RWPE2 (cell line): ENCODE measurements around the gene HSPA12A.

ENCODE experiments used
- ATAC-seq: fragments of 200-7000 bp; cut with Tn5 transposase; 3 replicates; pipeline ENCODE4 v1.9.1; 2021; ENCODE audit warnings: low read depth
- DNase-seq: peaks from one replicate; pipeline ENCODE4 v3.0.0-alpha.2; 2020; ENCODE audit warnings: low spot score
- H3K27ac ChIP-seq: fragments of 450-650 bp; 2 replicates; pipeline ENCODE4 v1.5.1; 2017; ENCODE audit warnings: mild to moderate bottlenecking; ENCODE audit not compliant: poor library complexity, severe bottlenecking
- H3K27me3 ChIP-seq: fragments of 250-450 bp; sonication (Bioruptor Pico); 2 replicates; pipeline ENCODE4 v1.5.1; 2021; ENCODE audit warnings: mild to moderate bottlenecking, moderate library complexity; ENCODE audit not compliant: insufficient read depth, poor library complexity, severe bottlenecking
- H3K36me3 ChIP-seq: fragments of 250-450 bp; sonication (Bioruptor Pico); 2 replicates; pipeline ENCODE4 v1.5.1; 2020; ENCODE audit warnings: low read depth, mild to moderate bottlenecking, moderate library complexity
- H3K4me1 ChIP-seq: fragments of 250-450 bp; sonication (Bioruptor Pico); 2 replicates; pipeline ENCODE4 v1.5.1; 2021; ENCODE audit warnings: mild to moderate bottlenecking, moderate library complexity; ENCODE audit not compliant: insufficient read depth, poor library complexity, severe bottlenecking
- H3K4me3 ChIP-seq: fragments of 250-450 bp; sonication (Bioruptor Pico); 2 replicates; pipeline ENCODE4 v1.5.1; 2021; ENCODE audit warnings: mild to moderate bottlenecking, moderate library complexity; ENCODE audit not compliant: severe bottlenecking
- H3K9me3 ChIP-seq: fragments of 250-450 bp; sonication (Bioruptor Pico); 2 replicates; pipeline ENCODE4 v1.5.1; 2021; ENCODE audit warnings: mild to moderate bottlenecking, moderate library complexity; ENCODE audit not compliant: severe bottlenecking
- TF ChIP-seq, protein P1 (sequence below): fragments of 450-650 bp; IDR thresholded peaks from one replicate; pipeline ENCODE4 v1.5.1; 2017; ENCODE audit warnings: mild to moderate bottlenecking, moderate library complexity; ENCODE audit not compliant: poor library complexity, severe bottlenecking

The HSPA12A gene

DNA sequence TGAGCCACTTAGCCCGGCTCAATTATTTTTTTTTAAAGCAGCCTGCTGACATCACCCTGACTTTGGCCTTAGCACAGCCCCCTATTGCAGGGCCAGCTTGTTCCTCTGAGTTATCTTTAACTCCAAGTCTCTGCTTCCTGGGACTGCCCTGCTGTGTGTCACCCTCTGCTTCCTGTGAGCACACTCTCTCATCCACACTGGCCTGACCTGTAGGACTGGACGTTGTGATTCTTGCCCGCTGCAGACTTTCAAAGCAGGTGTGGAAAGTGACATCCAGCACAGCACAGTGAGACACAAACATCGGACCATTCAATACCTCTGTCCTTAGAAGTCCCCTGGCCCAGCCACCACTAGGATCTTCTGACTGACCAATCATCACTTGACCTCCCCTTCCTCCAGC lies 26.4 kb upstream of the HSPA12A start:
- Histone ChIP-seq H3K27me3 (no peaks in the 10 kb centered on the region), H3K9me3 (peaks cover 4% of the 10 kb centered on the region), H3K4me1 (peaks cover 14% of the 10 kb centered on the region), H3K4me3 (no peak overlapping the region), H3K27ac (no peak overlapping the region), H3K36me3 (no peaks in the 10 kb centered on the region)
- ATAC-seq (0 out of 3 replicates have a peak, but pooled peaks have one; percentile 20), DNase-seq (no peak)
- TF ChIP-seq, protein P1, sequence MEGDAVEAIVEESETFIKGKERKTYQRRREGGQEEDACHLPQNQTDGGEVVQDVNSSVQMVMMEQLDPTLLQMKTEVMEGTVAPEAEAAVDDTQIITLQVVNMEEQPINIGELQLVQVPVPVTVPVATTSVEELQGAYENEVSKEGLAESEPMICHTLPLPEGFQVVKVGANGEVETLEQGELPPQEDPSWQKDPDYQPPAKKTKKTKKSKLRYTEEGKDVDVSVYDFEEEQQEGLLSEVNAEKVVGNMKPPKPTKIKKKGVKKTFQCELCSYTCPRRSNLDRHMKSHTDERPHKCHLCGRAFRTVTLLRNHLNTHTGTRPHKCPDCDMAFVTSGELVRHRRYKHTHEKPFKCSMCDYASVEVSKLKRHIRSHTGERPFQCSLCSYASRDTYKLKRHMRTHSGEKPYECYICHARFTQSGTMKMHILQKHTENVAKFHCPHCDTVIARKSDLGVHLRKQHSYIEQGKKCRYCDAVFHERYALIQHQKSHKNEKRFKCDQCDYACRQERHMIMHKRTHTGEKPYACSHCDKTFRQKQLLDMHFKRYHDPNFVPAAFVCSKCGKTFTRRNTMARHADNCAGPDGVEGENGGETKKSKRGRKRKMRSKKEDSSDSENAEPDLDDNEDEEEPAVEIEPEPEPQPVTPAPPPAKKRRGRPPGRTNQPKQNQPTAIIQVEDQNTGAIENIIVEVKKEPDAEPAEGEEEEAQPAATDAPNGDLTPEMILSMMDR, result no peak

DNA sequence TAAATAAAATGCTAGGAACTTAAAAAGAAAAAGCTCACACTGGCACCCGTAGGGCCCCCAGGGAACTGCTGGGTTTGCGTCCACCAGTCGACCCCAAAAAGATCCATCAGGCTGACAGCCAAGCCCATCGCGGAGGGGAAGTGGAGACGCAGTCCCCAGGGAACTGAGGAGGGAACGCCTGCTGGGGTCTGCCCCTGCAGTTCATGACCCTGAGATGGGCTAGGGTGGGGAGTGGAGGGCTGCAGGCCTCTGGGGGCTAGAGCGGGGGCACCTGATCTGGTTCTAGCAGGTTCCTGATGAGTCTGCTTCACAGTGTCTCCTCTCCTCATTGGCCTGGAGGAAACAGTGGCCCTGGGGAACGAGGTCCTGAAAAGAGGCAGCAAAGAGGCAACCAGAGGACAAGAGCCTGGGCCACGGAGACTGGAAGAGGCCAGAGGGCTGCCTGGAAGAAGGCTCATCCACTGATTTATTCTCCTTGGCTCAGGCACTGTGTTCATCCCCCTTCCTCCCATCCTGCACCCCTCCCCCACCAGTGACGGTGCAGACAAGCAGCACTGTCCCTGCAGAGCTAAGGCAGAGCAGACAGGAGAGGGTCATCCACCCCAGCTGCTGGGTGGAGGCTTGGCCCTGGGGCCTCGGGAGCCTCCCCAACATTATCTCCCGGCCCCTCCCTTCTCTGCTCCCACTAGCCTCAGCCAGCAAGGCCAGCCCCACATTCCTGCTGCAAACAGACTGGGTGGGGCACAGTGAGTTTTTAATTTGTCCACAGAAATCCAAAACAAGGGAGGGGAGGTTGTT lies 24.7 kb upstream of the HSPA12A start:
- H3K36me3 ChIP-seq, result no peaks in the 10 kb centered on the region
- no peak overlapping the region for H3K4me3 ChIP-seq
- H3K27me3 ChIP-seq, result no peaks in the 10 kb centered on the region
- H3K9me3 ChIP-seq, result peaks cover 4% of the 10 kb centered on the region
- H3K27ac ChIP-seq, result no peak overlapping the region
- ATAC-seq (peak; percentile 44), DNase-seq (no peak)
- peaks cover 12% of the 10 kb centered on the region for H3K4me1 ChIP-seq
- TF ChIP-seq, protein P1, result no peak

DNA sequence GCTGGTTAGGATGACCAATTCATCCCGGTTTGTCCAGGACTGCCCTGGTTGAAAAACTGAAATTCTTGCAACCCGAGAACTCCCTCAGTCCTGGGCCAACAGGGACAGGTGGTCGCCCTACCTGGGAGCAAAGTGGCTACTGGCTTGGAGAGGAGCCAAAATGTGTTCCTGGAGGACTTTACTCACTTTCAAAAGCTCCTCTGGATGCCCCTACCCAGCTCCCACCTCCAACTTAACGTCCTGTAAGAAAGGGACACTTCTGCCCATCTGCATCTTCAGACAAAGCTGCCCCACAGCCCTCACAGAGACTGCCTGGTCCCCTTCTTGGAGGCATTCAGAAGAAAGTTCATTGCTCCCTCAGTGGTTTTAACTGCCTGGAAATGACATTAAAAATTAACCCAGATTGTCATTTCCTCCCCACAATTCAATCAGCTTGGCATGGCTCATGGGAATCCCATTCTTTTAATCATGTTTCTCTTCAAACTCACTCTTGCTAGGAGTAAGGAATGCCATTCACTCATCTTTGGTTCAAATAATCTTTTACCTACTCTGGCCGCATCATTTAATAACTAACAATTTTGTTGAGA lies 24.0 kb upstream of the HSPA12A start:
- no peaks in the 10 kb centered on the region for H3K27me3 ChIP-seq
- peaks cover 5% of the 10 kb centered on the region for H3K4me1 ChIP-seq
- ATAC-seq, result no peak
- H3K9me3 ChIP-seq, result peaks cover 4% of the 10 kb centered on the region
- TF ChIP-seq, protein P1, result no peak
- no peak overlapping the region for H3K4me3 ChIP-seq
- no peak for DNase-seq
- H3K27ac ChIP-seq, result no peak overlapping the region
- no peaks in the 10 kb centered on the region for H3K36me3 ChIP-seq

DNA sequence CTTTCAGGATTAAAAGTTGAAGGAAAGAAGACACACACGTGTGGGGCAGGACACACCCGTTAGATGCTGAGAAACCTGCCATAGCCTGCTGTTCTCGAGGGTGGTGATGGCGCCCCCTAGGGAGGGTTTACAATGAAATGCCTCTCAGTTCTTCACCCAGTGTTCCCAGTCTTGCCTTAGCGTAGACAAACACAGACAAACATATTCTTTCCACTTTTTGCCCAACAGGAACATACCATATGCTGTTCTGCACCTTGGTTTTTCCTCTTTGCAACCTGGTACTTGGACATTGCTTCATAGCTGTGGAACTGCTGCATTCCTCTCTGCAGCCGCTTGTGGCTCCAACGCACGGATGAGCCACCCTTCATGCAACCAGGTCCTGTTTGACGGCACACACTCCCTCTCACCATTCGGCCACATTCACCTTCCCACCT lies 23.3 kb upstream of the HSPA12A start:
- Histone ChIP-seq H3K27me3 (no peaks in the 10 kb centered on the region), H3K9me3 (peaks cover 4% of the 10 kb centered on the region), H3K4me1 (no peaks in the 10 kb centered on the region), H3K36me3 (no peaks in the 10 kb centered on the region), H3K27ac (no peak overlapping the region), H3K4me3 (no peak overlapping the region)
- DNase-seq (no peak), ATAC-seq (no peak)
- TF ChIP-seq, protein P1, result no peak

DNA sequence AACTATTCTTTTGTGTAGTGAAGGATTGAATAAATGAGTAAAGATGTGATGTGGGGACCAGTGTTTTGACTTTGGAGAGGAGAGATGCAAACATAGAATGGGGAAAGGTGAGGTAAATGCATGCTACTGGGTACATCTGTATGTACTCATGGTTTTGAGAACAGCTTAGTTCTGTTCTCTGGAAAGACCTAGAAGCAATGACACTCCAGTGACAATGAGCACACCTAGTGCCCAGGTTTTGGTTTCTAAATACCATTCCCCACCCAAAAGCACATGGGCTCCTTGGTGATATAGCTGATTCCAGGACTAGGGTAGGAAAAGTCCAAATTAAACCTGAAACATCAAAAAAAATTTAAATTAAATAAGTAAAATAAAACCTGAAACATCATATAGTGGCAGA lies 22.6 kb upstream of the HSPA12A start:
- ATAC-seq (no peak), DNase-seq (no peak)
- H3K4me1 ChIP-seq, result no peaks in the 10 kb centered on the region
- H3K4me3 ChIP-seq, result no peak overlapping the region
- H3K36me3 ChIP-seq, result no peaks in the 10 kb centered on the region
- TF ChIP-seq, protein P1, result no peak
- H3K9me3 ChIP-seq, result peaks cover 4% of the 10 kb centered on the region
- no peaks in the 10 kb centered on the region for H3K27me3 ChIP-seq
- H3K27ac ChIP-seq, result no peak overlapping the region
